ENCODE results near the gene ARPC1B.

Gene ARPC1B

DNA sequence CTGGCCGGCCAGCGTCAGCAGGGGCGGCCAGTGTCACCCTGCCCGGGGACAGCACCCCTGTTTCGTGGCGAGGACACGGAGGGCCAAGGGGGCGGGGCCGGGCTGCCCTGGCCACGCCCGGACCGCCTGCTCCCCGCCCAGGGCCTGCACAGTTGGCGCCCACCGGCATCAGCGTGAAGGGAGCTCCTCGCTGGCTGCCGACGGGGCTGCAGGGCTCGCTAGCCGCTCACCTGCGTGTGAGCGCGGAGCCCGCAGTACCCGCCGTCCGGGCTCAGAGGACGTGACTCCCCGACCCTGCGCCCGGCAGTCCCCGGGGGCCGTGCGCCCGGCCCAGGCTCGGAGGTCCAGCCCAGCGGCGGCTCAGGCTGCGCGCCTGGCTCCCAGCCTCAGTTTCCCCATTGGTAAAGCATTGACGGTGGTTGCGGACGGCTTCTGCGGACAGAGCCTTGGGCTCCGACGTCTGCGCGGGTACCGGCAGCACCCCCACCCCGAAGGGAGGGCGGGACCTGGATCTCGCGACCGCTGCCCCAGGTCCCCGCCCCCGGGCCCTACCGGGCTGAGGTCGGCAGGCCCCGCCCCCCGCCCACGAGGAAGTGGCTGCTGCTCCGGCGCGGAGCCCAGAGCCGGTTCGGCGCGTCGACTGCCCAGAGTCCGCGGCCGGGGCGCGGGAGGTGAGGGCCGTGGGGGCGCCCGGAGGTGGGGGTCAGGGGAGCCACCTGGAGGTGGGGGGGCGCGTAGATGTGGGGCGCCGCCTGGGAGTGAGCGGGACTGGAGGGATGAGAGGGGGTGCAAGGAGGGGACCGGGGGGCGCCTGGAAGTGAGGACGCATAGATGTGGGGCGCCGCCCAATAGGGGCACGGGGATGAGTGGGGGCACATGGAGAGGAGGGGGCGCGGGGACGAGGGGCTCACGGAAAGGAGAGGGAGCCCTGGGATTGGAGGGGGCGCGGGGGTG lies at the start of gene ARPC1B:
ARPC1B (plus strand) TSS at position 620 of the 954 bp plus-strand sequence. CDS start 10,985 bp downstream, outside the sequence.
- peak; percentile 71 to 85 for DNase-seq (ENCODE audit: low read depth in 2 of 2)

DNA sequence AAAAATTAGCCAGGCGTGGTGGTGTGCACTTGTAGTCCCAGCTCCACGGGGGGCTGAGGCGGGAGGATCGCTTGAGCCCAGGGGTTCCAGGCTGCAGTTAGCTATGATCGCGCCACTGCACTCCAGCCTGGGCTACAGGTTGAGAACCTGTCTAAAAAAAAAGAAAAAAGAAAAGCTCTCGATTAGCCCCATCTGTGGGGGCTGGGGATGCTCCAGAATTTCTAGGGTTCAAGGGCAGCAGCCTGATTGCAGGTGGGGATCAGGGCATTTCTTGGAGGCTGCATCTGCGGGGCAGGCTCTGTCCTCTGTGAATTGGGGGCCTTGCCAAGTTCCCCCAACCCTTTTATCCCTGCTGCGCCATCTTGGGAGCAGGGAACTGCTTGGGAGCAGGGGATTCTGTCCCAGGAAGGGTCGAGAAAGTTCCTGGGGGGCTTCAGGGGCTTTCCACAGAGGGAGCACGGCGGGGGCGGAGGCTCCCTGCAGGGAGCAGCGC lies 49.5 kb upstream of the ARPC1B start:
- H3K4me3 ChIP-seq (replicated peaks in 1 of 2; ENCODE audit: low read depth in 2 of 2, low read length in 2 of 2) = peak overlapping the region; percentile 96 to 97
- no peak for TF ChIP-seq CTCF (IDR thresholded peaks at IDR 0.05; ENCODE audit: low read depth, low read length)
- DNase-seq (ENCODE audit: low read depth in 2 of 2) = no peak

More for the DNA sequence above, at the start of gene ARPC1B:
- no peak for TF ChIP-seq CTCF (IDR thresholded peaks at IDR 0.05; ENCODE audit: low read depth, low read length)
- peak within 1 kb of the TSS; percentile 81 to 85 for H3K4me3 ChIP-seq (replicated peaks in 1 of 2; ENCODE audit: low read depth in 2 of 2, low read length in 2 of 2)

GRCh38 chr7:99325592-99326407 lies 48.7 kb upstream of the ARPC1B start, which contains the start of gene ARPC1A:
Gene ARPC1A, plus strand, starts transcription at chr7:99325898. Its CDS starts 7,456 bp downstream, at chr7:99333354.
- H3K4me3 ChIP-seq (replicated peaks in 1 of 2; ENCODE audit: low read depth in 2 of 2, low read length in 2 of 2) = peak within 1 kb of the TSS; percentile 96 to 97
- DNase-seq (ENCODE audit: low read depth in 2 of 2) = peak; percentile 93 to 96
- peak; percentile 36 for TF ChIP-seq CTCF (IDR thresholded peaks at IDR 0.05; ENCODE audit: low read depth, low read length)

DNA sequence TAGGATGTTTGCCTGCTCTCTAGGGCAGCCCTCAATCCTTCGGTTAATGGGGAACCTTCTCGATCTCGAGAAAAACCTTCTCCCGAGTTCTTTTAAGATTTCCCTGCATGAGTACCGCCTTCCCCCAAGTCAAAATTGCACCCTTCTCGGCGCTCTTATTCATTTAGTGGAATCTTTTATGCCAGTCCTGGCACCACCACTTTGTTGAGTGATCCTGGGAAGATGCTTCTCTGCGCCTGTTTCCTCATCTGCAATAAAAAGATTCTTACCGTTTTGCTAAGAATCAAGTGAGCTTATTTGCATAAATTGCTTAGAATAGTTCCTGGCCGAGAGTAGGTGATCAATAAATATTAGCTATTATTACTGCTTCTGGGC lies 48.1 kb upstream of the ARPC1B start:
- no peak for DNase-seq (ENCODE audit: low read depth in 2 of 2)
- TF ChIP-seq CTCF (IDR thresholded peaks at IDR 0.05; ENCODE audit: low read depth, low read length) = no peak
- peak overlapping the region; percentile 96 to 97 for H3K4me3 ChIP-seq (replicated peaks in 1 of 2; ENCODE audit: low read depth in 2 of 2, low read length in 2 of 2)

DNA sequence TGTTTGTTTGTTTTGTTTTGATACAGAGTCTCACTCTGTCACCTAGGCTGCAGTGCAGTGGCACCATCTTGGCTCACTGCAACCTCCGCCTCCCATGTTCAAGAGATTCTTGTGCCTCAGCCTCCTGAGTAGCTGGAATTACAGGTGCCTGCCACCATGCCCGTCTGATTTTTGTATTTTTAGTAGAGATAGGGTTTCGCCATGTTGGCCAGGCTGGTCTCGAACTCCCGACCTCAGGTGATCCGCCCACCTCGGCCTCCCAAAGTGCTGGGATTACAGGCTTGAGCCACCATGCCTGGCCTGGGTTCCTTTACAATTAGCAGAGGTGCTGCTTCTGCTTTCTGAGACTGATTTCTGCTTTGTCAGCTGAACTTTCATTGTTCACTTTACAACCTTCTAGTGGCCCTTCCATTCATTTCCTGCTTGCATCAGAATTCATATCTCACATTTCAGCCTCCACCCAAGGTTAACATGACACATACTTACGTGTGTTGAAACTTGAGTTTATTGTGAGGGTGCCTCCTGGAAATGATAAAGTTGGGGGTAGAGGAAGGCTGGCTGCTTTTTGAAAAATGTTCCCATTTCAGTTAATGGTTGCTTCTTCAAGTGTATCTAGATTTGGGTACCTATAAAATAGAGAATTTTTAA lies 44.1 kb upstream of the ARPC1B start:
- H3K4me3 ChIP-seq (replicated peaks in 1 of 2; ENCODE audit: low read depth in 2 of 2, low read length in 2 of 2) = peak overlapping the region in 1 of 2 donors; percentile 9
- peak; percentile 87 to 91 for DNase-seq (ENCODE audit: low read depth in 2 of 2)

- no peak for TF ChIP-seq CTCF (IDR thresholded peaks at IDR 0.05; ENCODE audit: low read depth, low read length)
- H3K4me3 ChIP-seq (replicated peaks in 1 of 2; ENCODE audit: low read depth in 2 of 2, low read length in 2 of 2) = no peak overlapping the region
- DNase-seq (ENCODE audit: low read depth in 2 of 2) = no peak
Measured at GRCh38 chr7:99331002-99331401, 43.5 kb upstream of the ARPC1B start.

All from cardiac fibroblast (primary cell).